HepG2 (cell line): ENCODE results near the gene TPRN. TPM values are rescaled to one million over a fixed set of nuclear protein-coding genes. Genes with fewer than 3 reads are reported as not detected.

ENCODE experiments used
- CENPX ChIP-seq: sonication (generic); formaldehyde crosslinking; IDR thresholded peaks from 2 replicates; pipeline ENCODE4 v1.9.0; 2021; ENCODE audit warnings: mild to moderate bottlenecking, missing genetic modification reagents, moderate library complexity
- DR1 ChIP-seq: sonication (generic); formaldehyde crosslinking; IDR thresholded peaks from 2 replicates; pipeline ENCODE4 v1.8.0; 2021; ENCODE audit warnings: mild to moderate bottlenecking, missing genetic modification reagents, inconsistent platforms
- FLYWCH1 ChIP-seq: sonication (generic); formaldehyde crosslinking; IDR thresholded peaks from 2 replicates; pipeline ENCODE4 v1.8.1; 2023; ENCODE audit warnings: mild to moderate bottlenecking, missing genetic modification reagents
- IRF1 ChIP-seq: sonication (generic); formaldehyde crosslinking; IDR thresholded peaks from 2 replicates; pipeline ENCODE4 v1.4.0; 2020; ENCODE audit warnings: low read depth, mild to moderate bottlenecking, missing genetic modification reagents
- JARID2 ChIP-seq: sonication (generic); formaldehyde crosslinking; IDR thresholded peaks from 2 replicates; pipeline ENCODE4 v1.8.1; 2023; ENCODE audit warnings: missing genetic modification reagents, inconsistent platforms; ENCODE audit not compliant: insufficient replicate concordance
- KLF9 ChIP-seq: IDR thresholded peaks from 2 replicates; pipeline ENCODE4 v1.6.1; 2016; ENCODE audit warnings: low read depth
- NONO ChIP-seq, 2 experiments: fragments of 450-650 bp in 1 of 2; sonication (generic) in 1 of 2; formaldehyde crosslinking in 1 of 2; IDR thresholded peaks in 1 of 2; conservative IDR thresholded peaks in 1 of 2; 2 replicates each; pipeline versions ENCODE4 v1.6.1 to v1.8.0; 2017 to 2022; ENCODE audit warnings: mild to moderate bottlenecking in 1 of 2, missing genetic modification reagents in 1 of 2, moderate library complexity in 1 of 2
- NRL ChIP-seq: sonication (generic); formaldehyde crosslinking; IDR thresholded peaks from 2 replicates; pipeline ENCODE4 v1.5.0; 2020; ENCODE audit warnings: missing genetic modification reagents, mild to moderate bottlenecking, moderate library complexity, borderline replicate concordance
- SKI ChIP-seq: fragments of 450-650 bp; IDR thresholded peaks from one replicate; pipeline ENCODE4 v1.6.1; 2018; ENCODE audit warnings: mild to moderate bottlenecking; ENCODE audit not compliant: partially characterized antibody
- SMYD3 ChIP-seq: sonication (generic); formaldehyde crosslinking; IDR thresholded peaks from 2 replicates; pipeline ENCODE4 v1.8.1; 2023; ENCODE audit warnings: mild to moderate bottlenecking, missing genetic modification reagents
- SOX13 ChIP-seq, 3 experiments: fragments of 450-650 bp in 1 of 3; sonication (generic) in 1 of 3; formaldehyde crosslinking in 1 of 3; IDR thresholded peaks in 2 of 3; conservative IDR thresholded peaks in 1 of 3; 2 replicates each; pipeline versions ENCODE4 v1.5.0 to v1.6.1; 2016 to 2020; ENCODE audit warnings: antibody characterized with exemption in 1 of 3, mild to moderate bottlenecking in 1 of 3, missing compliant biosample characterization in 1 of 3, missing genetic modification reagents in 1 of 3, moderate library complexity in 1 of 3
- SP4 ChIP-seq: sonication (generic); formaldehyde crosslinking; IDR thresholded peaks from 2 replicates; pipeline ENCODE4 v1.8.1; 2023; ENCODE audit warnings: mild to moderate bottlenecking, missing genetic modification reagents
- THYN1 ChIP-seq: sonication (generic); formaldehyde crosslinking; IDR thresholded peaks from 2 replicates; pipeline ENCODE4 v1.8.1; 2023; ENCODE audit warnings: low read depth, mild to moderate bottlenecking, moderate library complexity, missing genetic modification reagents, borderline replicate concordance
- TRIM22 ChIP-seq: fragments of 450-650 bp; IDR thresholded peaks from 2 replicates; pipeline ENCODE4 v1.6.1; 2017
- ZKSCAN8 ChIP-seq: IDR thresholded peaks from 2 replicates; pipeline ENCODE4 v1.6.1; 2016; ENCODE audit warnings: borderline replicate concordance, missing genetic modification reagents, missing compliant biosample characterization
- ZNF12 ChIP-seq: sonication (generic); formaldehyde crosslinking; IDR thresholded peaks from 2 replicates; pipeline ENCODE4 v1.5.0; 2020; ENCODE audit warnings: missing genetic modification reagents
- ZNF232 ChIP-seq: sonication (generic); formaldehyde crosslinking; IDR thresholded peaks from 2 replicates; pipeline ENCODE4 v1.4.0; 2020; ENCODE audit warnings: missing genetic modification reagents, borderline replicate concordance
- ZNF333 ChIP-seq: sonication (generic); formaldehyde crosslinking; IDR thresholded peaks from 2 replicates; pipeline ENCODE4 v1.4.0; 2020; ENCODE audit warnings: mild to moderate bottlenecking, missing genetic modification reagents, borderline replicate concordance
- ZNF414 ChIP-seq: sonication (generic); formaldehyde crosslinking; IDR thresholded peaks from 2 replicates; pipeline ENCODE4 v1.5.0; 2020; ENCODE audit warnings: missing genetic modification reagents
- ZNF883 ChIP-seq: sonication (generic); formaldehyde crosslinking; IDR thresholded peaks from 2 replicates; pipeline ENCODE4 v1.5.1; 2020; ENCODE audit warnings: mild to moderate bottlenecking, missing genetic modification reagents; ENCODE audit errors: not compliant biosample characterization
- polyA plus RNA-seq, 8 experiments: library from polyadenylated mRNA; depleted of rRNA in 3 of 8; stranded (reverse) in 7 of 8; unstranded in 1 of 8; fragments of >200 nt; fragmentation: Illumina TruSeq in 4 of 8; extraction: Trizol in 4 of 8; gene quantifications; 2 replicates each; pipeline versions ENCODE4 v1.2.1 to v1.2.3, GENCODE V29; 2011 to 2016; ENCODE audit warnings: low read depth in 4 of 8, missing spikeins in 1 of 8, mixed read lengths in 1 of 8; ENCODE audit not compliant: insufficient read depth in 1 of 8
- total RNA-seq, 5 experiments: library from RNA; depleted of rRNA; stranded (reverse); fragments of >200 nt; fragmentation: Illumina TruSeq; extraction: Trizol; gene quantifications; 2 replicates each; pipeline ENCODE4 v1.2.3, GENCODE V29; 2016; ENCODE audit warnings: low read depth in 1 of 5

Gene TPRN
- total and polyA plus RNA-seq, 2 of the 13 experiments (the other 11 are each of a cell fraction or from before 2014, with no cell fraction given) = 10.1 to 19.2 TPM

GRCh38 chr9:137235424-137236237 lies 35.1 kb upstream of the TPRN start (continued):
- TF ChIP-seq THYN1 (CRISPR knock-in tag) (no peak), JARID2 (CRISPR knock-in tag) (no peak), ZNF12 (CRISPR knock-in tag) (no peak), ZNF333 (CRISPR knock-in tag) (no peak), IRF1 (no peak), SP4 (no peak), NRL (CRISPR knock-in tag) (peak; percentile 12; the same call in 1 of the 2 replicates), TRIM22 (no peak), ZNF414 (CRISPR knock-in tag) (no peak), SMYD3 (no peak), SKI (no peak), KLF9 (CRISPR knock-in tag) (no peak), FLYWCH1 (no peak), DR1 (no peak), ZKSCAN8 (no peak), SOX13 (IDR thresholded peaks at IDR 0.05) (no peak), SOX13 (CRISPR knock-in tag; conservative IDR thresholded peaks at IDR 0.05 in 1 of 2, IDR thresholded peaks at IDR 0.05 in 1 of 2) (no peak), ZNF232 (CRISPR knock-in tag) (no peak), ZNF883 (CRISPR knock-in tag) (peak; percentile 20), CENPX (CRISPR knock-in tag) (no peak), NONO (IDR thresholded peaks at IDR 0.05) (no peak), NONO (CRISPR knock-in tag; conservative IDR thresholded peaks at IDR 0.05) (no peak)
